NB4 (cell line): ENCODE results near the gene SFTA2.

Experiments used
- CTCF ChIP-seq: IDR thresholded peaks from one replicate; pipeline ENCODE4 v1.5.1; 2012; ENCODE audit warnings: low read depth, low read length
- MAX ChIP-seq: IDR thresholded peaks from 2 replicates; pipeline ENCODE4 v1.6.1; 2011; ENCODE audit warnings: low read depth, low read length
- MYC ChIP-seq: IDR thresholded peaks from 2 replicates; pipeline ENCODE4 v1.6.1; 2011; ENCODE audit warnings: low read depth, low read length
- POLR2A ChIP-seq: IDR thresholded peaks from 2 replicates; pipeline ENCODE4 v1.6.1; 2011; ENCODE audit warnings: mild to moderate bottlenecking; ENCODE audit not compliant: insufficient read length; ENCODE audit errors: extremely low read depth

GRCh38 chr6:30948811-30949210 lies 16.8 kb upstream of the SFTA2 start:
- TF ChIP-seq CTCF (no peak), MYC (no peak), MAX (no peak), POLR2A (no peak)
